HG03045 (cell line): ENCODE measurements around the gene KDM8.

Experiments used
- ATAC-seq: cut with Tn5 transposase; IDR thresholded peaks from one replicate; pipeline ENCODE4 v1.9.1; 2021; ENCODE audit warnings: mild to moderate bottlenecking, moderate library complexity; ENCODE audit not compliant: unreplicated experiment

KDM8 gene

GRCh38 chr16:27203507-27204311 is at the start of gene KDM8:
Gene KDM8 (plus strand): TSS chr16:27203526. CDS start chr16:27210124, 6,598 bp downstream.
- ATAC-seq: peak; percentile 90

GRCh38 chr16:27154705-27155521 is 48.4 kb upstream of the KDM8 start:
- no peak for ATAC-seq

GRCh38 chr16:27156579-27156978 is 46.7 kb upstream of the KDM8 start:
- ATAC-seq: no peak

GRCh38 chr16:27161398-27161797 is 41.9 kb upstream of the KDM8 start:
- ATAC-seq: no peak

- no peak for ATAC-seq
Measured at GRCh38 chr16:27164352-27164751, 39.0 kb upstream of the KDM8 start.

- ATAC-seq: no peak
Measured at GRCh38 chr16:27165576-27165975, 37.8 kb upstream of the KDM8 start.

- no peak for ATAC-seq
Measured at GRCh38 chr16:27168790-27169189, 34.5 kb upstream of the KDM8 start.

GRCh38 chr16:27169511-27170071 is 33.7 kb upstream of the KDM8 start:
- ATAC-seq: no peak

GRCh38 chr16:27171584-27171983 is 31.7 kb upstream of the KDM8 start:
- no peak for ATAC-seq

- no peak for ATAC-seq
Measured at GRCh38 chr16:27174007-27174406, 29.3 kb upstream of the KDM8 start.

GRCh38 chr16:27174798-27175197 is 28.5 kb upstream of the KDM8 start:
- ATAC-seq: no peak

- no peak for ATAC-seq
Measured at GRCh38 chr16:27175888-27176287, 27.4 kb upstream of the KDM8 start.

GRCh38 chr16:27177031-27177774 is 26.1 kb upstream of the KDM8 start:
- no peak for ATAC-seq

GRCh38 chr16:27179500-27180072 is 23.7 kb upstream of the KDM8 start:
- ATAC-seq: peak; percentile 65

- ATAC-seq: no peak
Measured at GRCh38 chr16:27181019-27181790, 22.1 kb upstream of the KDM8 start.

GRCh38 chr16:27182906-27183405 is 20.4 kb upstream of the KDM8 start:
- no peak for ATAC-seq

GRCh38 chr16:27185776-27186130 is 17.6 kb upstream of the KDM8 start:
- ATAC-seq: no peak

GRCh38 chr16:27188633-27189032 is 14.7 kb upstream of the KDM8 start:
- no peak for ATAC-seq

GRCh38 chr16:27189335-27189972 is 13.9 kb upstream of the KDM8 start:
- ATAC-seq: no peak
